H1 (cell line): Measurements from ENCODE around the gene ANXA6. TPM values are rescaled to one million over a fixed set of nuclear protein-coding genes. Genes with fewer than 3 reads are reported as not detected.

Experiments
- CTCF ChIA-PET: fragments of 300-600 bp; sonication (Branson Sonifier 250); formaldehyde crosslinking; loops from one replicate; lab custom pipeline; 2021; ENCODE audit not compliant: partially characterized antibody; lab: Charles Lee
- POLR2A ChIA-PET: fragments of 300-600 bp; sonication (Branson Sonifier 250); formaldehyde crosslinking; loops from one replicate; lab custom pipeline; 2021; ENCODE audit warnings: inconsistent platforms; ENCODE audit not compliant: partially characterized antibody; lab: Charles Lee
- DNase-seq, 2 experiments: peaks; one replicate each; pipeline versions ENCODE4 v3.0.0 to v3.0.0-alpha.2; 2010 to 2022; ENCODE audit warnings: low spot score in 2 of 2, low read depth in 1 of 2, mixed read lengths in 1 of 2
- FAIRE-seq: peaks from 2 replicates; lab custom pipeline; 2011; peaks lifted over from hg19 to GRCh38; lab: Jason Lieb, UNC
- H2AFZ ChIP-seq: 2 replicates; pipeline ENCODE4 v1.8.1; 2012; ENCODE audit warnings: low read length, inconsistent platforms
- H2AK5ac ChIP-seq: 2 replicates; pipeline ENCODE4 v1.6.1; 2013; ENCODE audit warnings: low read depth, low read length
- H2BK120ac ChIP-seq: replicated peaks from 2 replicates; pipeline ENCODE3; 2013; ENCODE audit warnings: low read depth, low read length, inconsistent platforms
- H2BK12ac ChIP-seq: 2 replicates; pipeline ENCODE4 v1.6.1; 2013; ENCODE audit warnings: low read depth, low read length
- H2BK15ac ChIP-seq: 2 replicates; pipeline ENCODE4 v1.6.1; 2013; ENCODE audit warnings: low read length
- H2BK20ac ChIP-seq: 2 replicates; pipeline ENCODE4 v1.6.1; 2013; ENCODE audit warnings: low read length
- H2BK5ac ChIP-seq: 2 replicates; pipeline ENCODE4 v1.6.1; 2013; ENCODE audit warnings: low read depth, low read length
- H3K14ac ChIP-seq: 2 replicates; pipeline ENCODE4 v1.6.1; 2013; ENCODE audit warnings: inconsistent platforms; ENCODE audit not compliant: insufficient read length
- H3K18ac ChIP-seq: 2 replicates; pipeline ENCODE4 v1.6.1; 2013; ENCODE audit warnings: low read length; ENCODE audit errors: extremely low read depth
- H3K23ac ChIP-seq: 2 replicates; pipeline ENCODE4 v1.6.1; 2013; ENCODE audit warnings: inconsistent platforms; ENCODE audit not compliant: insufficient read length
- H3K23me2 ChIP-seq: 2 replicates; pipeline ENCODE4 v1.6.1; 2013; ENCODE audit warnings: low read depth, low read length
- H3K27ac ChIP-seq: 2 replicates; pipeline ENCODE4 v1.6.1; 2011; ENCODE audit warnings: low read depth, low read length, inconsistent platforms
- H3K27me3 ChIP-seq, 4 experiments: replicated peaks in 1 of 4; 1 replicate in 1 of 4; 2 replicates in 3 of 4; pipeline versions ENCODE4 v1.6.1 to v1.8.1; 2011 to 2013; ENCODE audit warnings: low read length in 3 of 4, mild to moderate bottlenecking in 3 of 4, inconsistent platforms in 2 of 4, mixed read lengths in 2 of 4, moderate library complexity in 1 of 4; ENCODE audit not compliant: control insufficient read depth in 3 of 4, insufficient read depth in 3 of 4; ENCODE audit errors: extremely low read depth in 1 of 4
- H3K36me3 ChIP-seq, 4 experiments: 2 replicates each; pipeline versions ENCODE4 v1.6.1 to v1.8.1; 2011 to 2013; ENCODE audit warnings: mild to moderate bottlenecking in 4 of 4, low read length in 3 of 4, moderate library complexity in 2 of 4, control low read depth in 1 of 4, inconsistent platforms in 1 of 4; ENCODE audit not compliant: insufficient read depth in 4 of 4, control insufficient read depth in 2 of 4
- H3K4ac ChIP-seq: replicated peaks from 2 replicates; pipeline ENCODE3; 2013; ENCODE audit warnings: low read length, low read depth, mixed read lengths, inconsistent platforms; ENCODE audit not compliant: insufficient read length
- H3K4me1 ChIP-seq, 4 experiments: replicated peaks in 1 of 4; 1 replicate in 1 of 4; 2 replicates in 3 of 4; pipeline versions ENCODE4 v1.6.1 to v1.8.1; 2011 to 2013; ENCODE audit warnings: low read length in 3 of 4, inconsistent platforms in 2 of 4, mixed read lengths in 1 of 4; ENCODE audit not compliant: insufficient read depth in 4 of 4, control insufficient read depth in 3 of 4
- H3K4me2 ChIP-seq, 2 experiments: 2 replicates each; pipeline versions ENCODE4 v1.6.1 to v1.8.1; 2011 to 2013; ENCODE audit warnings: low read depth in 2 of 2, low read length in 2 of 2, control low read depth in 1 of 2, inconsistent platforms in 1 of 2, mild to moderate bottlenecking in 1 of 2; ENCODE audit not compliant: insufficient read depth in 1 of 2
- H3K4me3 ChIP-seq, 4 experiments: fragments of 200-600, 300-600 bp in 1 of 4; sonication (generic), shearing (Covaris generic), sonication (Bioruptor Twin) in 1 of 4; 2 replicates each; pipeline versions ENCODE4 v1.5.1 to v1.8.1; 2011 to 2016; ENCODE audit warnings: low read length in 4 of 4, low read depth in 3 of 4, control low read depth in 2 of 4, inconsistent platforms in 2 of 4, mild to moderate bottlenecking in 2 of 4, mixed read lengths in 1 of 4, moderate library complexity in 1 of 4; ENCODE audit not compliant: insufficient read depth in 2 of 4; ENCODE audit errors: extremely low read depth in 1 of 4
- H3K56ac ChIP-seq: replicated peaks from 2 replicates; pipeline ENCODE3; 2013; ENCODE audit warnings: low read depth, mild to moderate bottlenecking, mixed read lengths, low read length, inconsistent platforms; ENCODE audit not compliant: insufficient read length
- H3K79me1 ChIP-seq: 2 replicates; pipeline ENCODE4 v1.6.1; 2013; ENCODE audit warnings: low read depth, low read length, control low read depth
- H3K79me2 ChIP-seq, 2 experiments: 2 replicates each; pipeline versions ENCODE4 v1.6.1 to v1.8.1; 2012 to 2013; ENCODE audit warnings: low read length in 2 of 2, mild to moderate bottlenecking in 2 of 2, inconsistent platforms in 1 of 2; ENCODE audit not compliant: insufficient read depth in 2 of 2, control insufficient read depth in 1 of 2
- H3K9ac ChIP-seq, 4 experiments: replicated peaks in 1 of 4; 1 replicate in 1 of 4; 2 replicates in 3 of 4; pipeline versions ENCODE4 v1.6.1 to v1.8.1; 2011 to 2013; ENCODE audit warnings: low read depth in 3 of 4, low read length in 3 of 4, control low read depth in 2 of 4, mild to moderate bottlenecking in 2 of 4, moderate library complexity in 2 of 4, inconsistent platforms in 1 of 4; ENCODE audit errors: extremely low read depth in 1 of 4
- H3K9me3 ChIP-seq, 2 experiments: 2 replicates each; pipeline versions ENCODE4 v1.6.1 to v1.8.1; 2012 to 2013; ENCODE audit warnings: mild to moderate bottlenecking in 2 of 2, moderate library complexity in 2 of 2, control low read depth in 1 of 2, inconsistent platforms in 1 of 2, low read depth in 1 of 2, low read length in 1 of 2, mixed read lengths in 1 of 2; ENCODE audit not compliant: insufficient read depth in 2 of 2
- H4K20me1 ChIP-seq, 2 experiments: replicated peaks in 1 of 2; 2 replicates each; pipeline versions ENCODE3 to v1.8.1; 2011 to 2013; ENCODE audit warnings: inconsistent platforms in 2 of 2, low read length in 2 of 2, mild to moderate bottlenecking in 1 of 2; ENCODE audit not compliant: insufficient read depth in 2 of 2, control insufficient read depth in 1 of 2
- H4K5ac ChIP-seq: 2 replicates; pipeline ENCODE4 v1.6.1; 2013; ENCODE audit warnings: low read length, low read depth, mixed read lengths, inconsistent platforms; ENCODE audit not compliant: insufficient read length
- H4K8ac ChIP-seq: 2 replicates; pipeline ENCODE4 v1.8.0; 2013; ENCODE audit warnings: mild to moderate bottlenecking, moderate library complexity, low read length, inconsistent platforms; ENCODE audit not compliant: insufficient read depth; ENCODE audit errors: extremely low read depth
- H4K91ac ChIP-seq: replicated peaks from 2 replicates; pipeline ENCODE3; 2013; ENCODE audit warnings: low read length, mixed read lengths, inconsistent platforms; ENCODE audit not compliant: insufficient read length
- CREB1 ChIP-seq: IDR thresholded peaks from 2 replicates; pipeline ENCODE4 v1.6.1; 2012; ENCODE audit warnings: inconsistent platforms
- CTBP2 ChIP-seq: IDR thresholded peaks from 2 replicates; pipeline ENCODE4 v1.7.0; 2011; ENCODE audit warnings: borderline replicate concordance, mild to moderate bottlenecking, moderate library complexity, mixed read lengths, low read length; ENCODE audit not compliant: insufficient read depth, insufficient read length
- FOSL1 ChIP-seq: IDR thresholded peaks from 2 replicates; pipeline ENCODE4 v1.6.1; 2011; ENCODE audit warnings: mild to moderate bottlenecking, low read depth, low read length, moderate library complexity; ENCODE audit not compliant: insufficient read depth
- NANOG ChIP-seq: IDR thresholded peaks from 2 replicates; pipeline ENCODE4 v1.6.1; 2011; ENCODE audit warnings: low read length, low read depth, mild to moderate bottlenecking, inconsistent platforms; ENCODE audit not compliant: insufficient read depth, poor library complexity, severe bottlenecking
- SUZ12 ChIP-seq: fragments of 200-600 bp; sonication (generic); IDR thresholded peaks from 2 replicates; pipeline ENCODE4 v1.6.1; 2012; ENCODE audit warnings: mild to moderate bottlenecking, inconsistent platforms, low read length, moderate library complexity, mixed read lengths
- TBP ChIP-seq: IDR thresholded peaks from 2 replicates; pipeline ENCODE4 v1.6.1; 2011; ENCODE audit warnings: low read depth, low read length, improper control_type of control experiment
- TCF12 ChIP-seq: IDR thresholded peaks from 2 replicates; pipeline ENCODE4 v1.6.1; 2011; ENCODE audit warnings: low read depth, mild to moderate bottlenecking, low read length
- WGBS, 2 experiments: shearing (Covaris generic) in 1 of 2; methylation state at CpG; one replicate each; pipeline versions ENCODE4 v1.1.6 to v1.1.7; 2013 to 2015; ENCODE audit warnings: low lambda C conversion rate in 2 of 2, mixed read lengths in 2 of 2, inconsistent platforms in 1 of 2, low coverage in 1 of 2, missing lambda C conversion rate in 1 of 2; ENCODE audit not compliant: insufficient replicate concordance in 2 of 2, insufficient coverage in 1 of 2, insufficient read length in 1 of 2; ENCODE audit errors: extremely low coverage in 1 of 2, missing lambda C conversion rate in 1 of 2; 5-methylcytosine and 5-hydroxymethylcytosine counted together
- polyA plus RNA-seq, 7 experiments: library from polyadenylated mRNA; depleted of rRNA in 3 of 7; stranded (reverse) in 5 of 7; unstranded in 2 of 7; fragments of >200 nt in 5 of 7; fragments of 200-250 nt in 2 of 7; gene quantifications; 1 replicate in 5 of 7; 2 replicates in 1 of 7; 4 replicates in 1 of 7; pipeline versions ENCODE4 v1.2.1 to v1.2.3, GENCODE V29; 2011 to 2013; ENCODE audit warnings: missing spikeins in 2 of 7, mixed read lengths in 2 of 7
- total RNA-seq: library from RNA; stranded (reverse); fragmentation: NEBNext Ultra II Directional; extraction: Animal tissue kit (Norgen Biotek cat#: 25700); gene quantifications from 2 replicates; pipeline ENCODE4 v1.2.1, GENCODE V29; 2021
- TF ChIP-seq, protein P1 (sequence below), 3 experiments: IDR thresholded peaks; 1 replicate in 2 of 3; 2 replicates in 1 of 3; pipeline versions ENCODE4 v1.5.1 to v1.6.1; 2011; ENCODE audit warnings: low read length in 3 of 3, mild to moderate bottlenecking in 3 of 3, inconsistent platforms in 2 of 3, low read depth in 1 of 3, moderate library complexity in 1 of 3; ENCODE audit not compliant: insufficient read depth in 1 of 3; ENCODE audit errors: control extremely low read depth in 1 of 3
- TF ChIP-seq, protein P2 (sequence below): IDR thresholded peaks from 2 replicates; pipeline ENCODE4 v1.6.1; 2012; ENCODE audit warnings: inconsistent platforms

Gene ANXA6
- total and polyA plus RNA-seq, 2 of the 8 experiments (the other 6 are each of a cell fraction or from before 2014, with no cell fraction given): 61.3 to 78.6 TPM

- H3K9ac ChIP-seq: no peak overlapping the region
- peak; percentile 94 for FAIRE-seq
- peak overlapping the region; percentile 31; the same call in 1 of the 2 replicates for H2AFZ ChIP-seq
- H3K9me3 ChIP-seq: no peaks in the 10 kb centered on the region
- H2BK20ac ChIP-seq: no peak overlapping the region
- H3K4me1 ChIP-seq: no peaks in the 10 kb centered on the region; a peak in 1 of 7 replicates
- CTCF ChIA-PET: interaction anchor here (0.7 to 20.0 kb wide), 47 partner anchors 8 to 487 kb away, joined by 3 to 810 read pairs (median 4); partner anchors contain the start of genes CCDC69, GM2A and SLC36A3
- no peak overlapping the region for H2AK5ac ChIP-seq
- no peak overlapping the region for H2BK15ac ChIP-seq
- no peak overlapping the region for H3K4me3 ChIP-seq
- no peak overlapping the region; the same call in 1 of the 2 replicates for H3K18ac ChIP-seq
- H3K4ac ChIP-seq: no peak overlapping the region
- no peaks in the 10 kb centered on the region for H3K36me3 ChIP-seq
- no peak overlapping the region for H3K56ac ChIP-seq
- no peak overlapping the region for H4K5ac ChIP-seq
- no peak overlapping the region for H4K91ac ChIP-seq
- H2BK120ac ChIP-seq: no peak overlapping the region
- no peak overlapping the region for H3K14ac ChIP-seq
- 59% methylated on average over 8 of the region's 8 CpGs; no CpG with 5 or more reads in 1 of the 2 experiments for WGBS, 2 experiments
- H3K23ac ChIP-seq: no peak overlapping the region
- H2BK12ac ChIP-seq: no peak overlapping the region
- POLR2A ChIA-PET: interaction anchor here (1.0 to 2.0 kb wide), 2 partner anchors 39 to 116 kb away, joined by 3 to 11 read pairs; no protein-coding TSS in a partner anchor
- H3K27me3 ChIP-seq: no peaks in the 10 kb centered on the region
- H3K27ac ChIP-seq: no peak overlapping the region
- no peak overlapping the region for H4K8ac ChIP-seq
- no peaks in the 10 kb centered on the region for H3K79me2 ChIP-seq
- H3K23me2 ChIP-seq: no peaks in the 10 kb centered on the region
- no peaks in the 10 kb centered on the region for H4K20me1 ChIP-seq
- no peaks in the 10 kb centered on the region for H3K79me1 ChIP-seq
- H2BK5ac ChIP-seq: no peak overlapping the region
- peak in 1 of 2 experiments; percentile 85 for DNase-seq
- no peak overlapping the region for H3K4me2 ChIP-seq
- TF ChIP-seq TBP: no peak
- TF ChIP-seq CTBP2: no peak
- TF ChIP-seq TCF12: no peak
- TF ChIP-seq, protein P1, sequence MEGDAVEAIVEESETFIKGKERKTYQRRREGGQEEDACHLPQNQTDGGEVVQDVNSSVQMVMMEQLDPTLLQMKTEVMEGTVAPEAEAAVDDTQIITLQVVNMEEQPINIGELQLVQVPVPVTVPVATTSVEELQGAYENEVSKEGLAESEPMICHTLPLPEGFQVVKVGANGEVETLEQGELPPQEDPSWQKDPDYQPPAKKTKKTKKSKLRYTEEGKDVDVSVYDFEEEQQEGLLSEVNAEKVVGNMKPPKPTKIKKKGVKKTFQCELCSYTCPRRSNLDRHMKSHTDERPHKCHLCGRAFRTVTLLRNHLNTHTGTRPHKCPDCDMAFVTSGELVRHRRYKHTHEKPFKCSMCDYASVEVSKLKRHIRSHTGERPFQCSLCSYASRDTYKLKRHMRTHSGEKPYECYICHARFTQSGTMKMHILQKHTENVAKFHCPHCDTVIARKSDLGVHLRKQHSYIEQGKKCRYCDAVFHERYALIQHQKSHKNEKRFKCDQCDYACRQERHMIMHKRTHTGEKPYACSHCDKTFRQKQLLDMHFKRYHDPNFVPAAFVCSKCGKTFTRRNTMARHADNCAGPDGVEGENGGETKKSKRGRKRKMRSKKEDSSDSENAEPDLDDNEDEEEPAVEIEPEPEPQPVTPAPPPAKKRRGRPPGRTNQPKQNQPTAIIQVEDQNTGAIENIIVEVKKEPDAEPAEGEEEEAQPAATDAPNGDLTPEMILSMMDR (IDR thresholded peaks at IDR 0.05; ENCODE audit: control extremely low read depth in 1 of 3, insufficient read depth in 1 of 3, low read depth in 1 of 3, low read length in 3 of 3): peak; percentile 64 to 95 (median 92)
- TF ChIP-seq CREB1: no peak
- TF ChIP-seq, protein P2, sequence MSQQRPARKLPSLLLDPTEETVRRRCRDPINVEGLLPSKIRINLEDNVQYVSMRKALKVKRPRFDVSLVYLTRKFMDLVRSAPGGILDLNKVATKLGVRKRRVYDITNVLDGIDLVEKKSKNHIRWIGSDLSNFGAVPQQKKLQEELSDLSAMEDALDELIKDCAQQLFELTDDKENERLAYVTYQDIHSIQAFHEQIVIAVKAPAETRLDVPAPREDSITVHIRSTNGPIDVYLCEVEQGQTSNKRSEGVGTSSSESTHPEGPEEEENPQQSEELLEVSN: no peak
- TF ChIP-seq FOSL1: no peak
- no peak for TF ChIP-seq NANOG
- TF ChIP-seq SUZ12: no peak
Measured at GRCh38 chr5:151164687-151165392, 7.3 kb upstream of the ANXA6 start.
